Measurements from ENCODE around the gene DDB1.

DDB1 gene

DNA sequence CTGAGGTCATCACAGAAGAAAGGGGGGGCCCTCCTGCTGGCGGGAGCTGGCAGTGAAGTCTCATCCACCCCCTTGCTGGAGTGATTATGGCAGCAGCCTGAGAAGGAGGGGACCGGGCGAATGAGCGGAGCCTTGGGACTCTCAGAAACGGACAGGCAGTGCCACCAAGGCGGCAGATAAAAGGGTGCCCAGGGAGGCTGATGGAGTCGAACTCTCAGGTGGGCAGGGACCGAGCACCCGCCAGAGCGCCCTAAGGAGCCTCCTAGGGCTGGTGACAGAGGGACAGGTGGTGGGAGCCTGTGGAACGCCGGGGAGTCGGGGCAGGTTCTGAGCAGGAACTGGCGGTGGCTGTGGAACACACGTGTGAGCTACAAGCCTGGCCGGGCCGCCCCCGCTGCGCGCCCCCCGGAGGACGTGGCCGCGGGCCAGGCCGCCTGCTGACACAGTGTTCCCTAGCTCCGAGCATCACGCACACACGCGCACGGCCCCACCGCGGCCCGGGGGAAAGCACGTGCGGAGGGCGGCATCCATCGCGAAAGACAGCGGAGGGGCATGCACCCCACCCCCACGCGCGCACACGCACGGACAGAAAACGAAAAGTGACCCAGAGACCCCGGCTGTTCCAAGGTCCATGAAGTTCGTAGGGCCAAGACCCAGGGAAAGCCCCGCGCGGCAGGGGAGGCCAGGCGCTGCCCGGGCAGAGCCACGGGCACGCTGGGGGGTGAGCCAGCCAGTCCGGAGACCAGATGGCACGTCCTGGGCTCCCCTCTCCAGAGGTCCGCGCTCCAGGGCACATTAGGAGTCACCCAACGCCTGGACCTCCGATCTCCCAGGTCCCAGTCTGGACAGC, 38.8 kb downstream of the DDB1 start:
- no peak for DNase-seq

DNA sequence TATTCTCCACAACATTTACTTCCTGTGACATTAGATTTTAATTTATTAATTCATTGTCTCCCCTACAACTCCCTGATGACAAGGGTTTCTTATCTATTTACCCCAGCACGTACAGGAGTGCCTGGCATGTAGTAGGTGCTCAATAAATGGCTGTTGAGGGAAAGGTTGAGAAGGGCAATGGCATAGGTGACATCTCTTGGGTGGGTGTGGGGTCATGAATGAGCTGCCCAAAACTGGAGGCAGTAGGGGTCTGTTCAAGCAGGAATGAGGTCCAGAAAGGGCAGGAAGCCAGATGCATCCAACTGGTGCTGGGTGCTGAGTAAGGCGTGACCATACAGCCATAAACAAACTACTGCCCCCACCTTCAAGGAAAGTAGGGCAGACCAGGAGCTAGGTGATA, 40.5 kb downstream of the DDB1 start:
- DNase-seq, result no peak

DNA sequence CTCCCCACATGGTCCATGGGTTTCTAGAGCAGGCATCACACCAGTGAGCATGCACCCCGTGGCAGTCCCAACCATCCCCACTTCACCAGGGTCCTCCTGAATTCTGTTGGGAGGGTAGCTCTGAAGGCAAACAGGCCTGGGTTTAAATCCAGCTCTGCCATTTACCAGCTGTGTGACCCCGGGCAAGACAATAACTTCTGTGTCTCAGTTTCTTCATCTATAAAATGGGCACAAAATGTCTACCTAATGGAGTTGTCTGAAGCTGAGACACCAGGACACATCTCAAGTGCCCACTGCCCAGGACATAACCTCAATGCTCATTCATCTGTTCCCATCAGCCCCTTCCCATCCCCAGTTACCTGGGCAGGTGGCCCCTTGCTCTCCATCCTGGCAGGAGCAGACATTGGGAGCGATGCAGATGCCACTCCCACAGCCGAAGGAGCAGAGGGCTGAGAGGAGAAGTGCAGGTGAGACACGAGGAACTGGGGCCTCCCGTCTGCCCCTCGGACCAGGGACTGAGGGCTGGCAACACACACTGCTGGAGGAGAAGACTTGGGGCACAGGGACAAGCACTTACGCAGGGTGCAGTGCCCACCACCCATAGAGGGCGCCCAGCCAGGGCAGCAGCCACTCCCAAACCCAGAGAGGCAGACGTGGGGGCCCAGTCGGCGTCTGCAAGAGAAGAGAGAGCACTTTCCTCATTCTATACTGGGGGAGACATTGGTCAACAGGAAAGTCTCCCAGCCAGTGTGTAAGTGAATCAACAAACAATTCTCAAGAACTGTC, 41.8 kb downstream of the DDB1 start:
- DNase-seq, result no peak

DNA sequence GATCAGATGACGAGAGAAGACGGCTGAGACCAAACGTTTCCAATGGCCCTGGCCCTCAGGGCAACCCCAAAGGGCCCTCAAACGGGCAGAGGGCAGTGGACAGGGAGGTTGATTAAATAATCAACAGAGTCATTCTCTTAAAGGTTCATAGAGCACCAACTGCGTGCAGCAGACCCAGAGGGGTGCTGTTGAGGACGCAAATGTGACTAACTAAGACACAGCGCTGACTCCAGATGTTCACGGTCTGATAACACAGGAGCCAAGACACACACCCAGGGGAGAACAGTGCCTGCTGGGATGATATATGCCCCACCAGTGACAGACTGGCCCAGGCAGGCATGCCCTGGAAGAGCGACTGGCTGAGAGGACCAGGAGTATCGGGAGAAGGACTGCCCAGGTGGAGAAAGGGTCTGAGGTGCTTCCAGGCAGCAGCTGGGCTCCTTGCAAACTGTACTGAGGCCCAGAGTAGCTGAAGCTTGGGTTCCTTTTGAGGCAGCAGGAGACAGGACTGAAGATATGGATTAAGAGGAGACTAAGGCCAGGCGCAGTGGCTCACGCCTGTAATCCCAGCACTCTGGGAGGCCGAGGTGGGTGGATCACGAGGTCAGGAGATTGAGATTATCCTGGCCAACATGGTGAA, 45.4 kb downstream of the DDB1 start:
- DNase-seq, result no peak

DNA sequence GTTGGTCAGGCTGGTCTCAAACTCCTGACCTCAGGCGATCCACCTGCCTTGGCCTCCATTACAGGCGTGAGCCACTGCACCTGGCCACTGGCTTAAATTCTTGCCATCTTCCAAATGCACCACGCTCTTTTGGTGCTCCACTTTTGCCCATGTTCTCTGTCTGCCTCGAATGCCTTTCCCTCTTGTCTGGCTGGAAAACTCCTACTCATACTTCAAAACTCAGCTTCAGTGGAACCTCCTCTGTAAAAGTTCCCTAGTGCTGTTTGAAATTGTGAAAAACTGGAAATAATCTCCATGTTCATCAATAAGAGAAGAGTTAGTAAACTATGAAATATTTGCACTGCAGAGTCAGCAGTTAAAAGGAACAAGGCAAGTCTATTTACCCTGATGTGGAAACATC, 49.3 kb downstream of the DDB1 start:
- DNase-seq, result no peak

DNA sequence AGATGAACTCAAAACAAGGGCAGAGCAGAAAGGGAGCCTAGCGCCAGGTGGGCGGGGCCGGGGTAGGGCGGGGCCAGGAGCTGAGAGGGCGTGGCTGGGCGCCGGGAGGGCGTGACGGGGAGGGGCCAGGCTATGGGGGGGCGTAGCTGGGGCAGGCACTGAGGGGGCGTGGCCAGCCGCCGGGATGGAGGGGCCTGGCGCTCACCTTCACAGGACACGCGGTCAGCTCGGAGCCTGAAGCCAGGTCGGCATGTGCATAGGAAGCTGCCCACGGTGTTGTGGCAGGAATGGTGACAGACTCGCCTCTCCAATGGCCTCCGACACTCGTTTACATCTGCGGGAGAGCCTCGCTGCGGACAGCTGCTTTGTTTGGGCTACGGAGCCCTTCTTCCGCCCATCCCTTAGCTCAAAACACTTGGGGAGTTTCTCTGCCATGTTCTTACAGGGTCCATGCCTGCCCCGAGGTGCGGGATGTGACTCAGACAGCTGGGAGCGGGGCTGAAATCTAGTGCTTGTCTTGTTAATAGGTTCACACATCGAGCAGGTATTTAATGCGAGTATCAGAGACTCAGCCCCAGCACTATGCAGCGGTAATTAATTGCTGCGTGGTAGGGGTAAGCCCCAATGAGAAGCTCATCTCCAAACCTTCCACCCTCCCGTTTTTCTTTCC, 51.2 kb downstream of the DDB1 start:
- DNase-seq, result no peak

DNA sequence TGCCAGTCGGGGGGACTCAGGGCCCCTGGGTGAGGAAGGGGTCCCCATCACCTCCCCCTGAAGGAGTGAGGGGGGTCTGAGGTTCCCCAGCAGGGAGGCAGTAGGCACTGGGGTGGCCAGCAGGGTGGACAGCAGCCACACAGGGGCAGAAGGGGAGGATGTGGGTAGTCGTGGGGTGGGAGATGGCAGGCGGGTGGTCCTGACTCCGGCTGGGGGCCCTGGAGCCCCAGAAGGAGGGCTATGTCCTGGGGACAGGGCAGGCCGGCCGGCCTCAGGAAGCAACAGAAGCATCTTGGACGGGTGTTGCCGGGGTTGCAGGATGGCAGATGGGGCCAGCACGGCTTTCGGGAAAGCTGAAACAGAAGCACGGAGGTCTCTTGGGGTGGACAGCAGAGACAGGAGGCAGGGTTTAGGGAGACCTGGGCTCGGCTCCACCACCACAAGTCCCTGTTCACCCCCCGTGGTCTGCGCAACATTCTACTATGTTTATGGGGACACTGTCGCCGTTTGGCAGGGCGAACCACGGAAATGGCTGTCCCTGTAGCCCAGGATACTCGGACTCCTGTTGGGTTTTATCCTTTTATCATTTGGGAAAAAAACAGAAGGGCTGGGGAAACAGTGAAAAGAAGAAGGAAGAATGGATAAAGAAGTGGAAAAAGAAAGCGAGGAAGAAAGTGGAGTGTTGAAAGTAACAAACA, 51.9 kb downstream of the DDB1 start:
- DNase-seq, result no peak

DNA sequence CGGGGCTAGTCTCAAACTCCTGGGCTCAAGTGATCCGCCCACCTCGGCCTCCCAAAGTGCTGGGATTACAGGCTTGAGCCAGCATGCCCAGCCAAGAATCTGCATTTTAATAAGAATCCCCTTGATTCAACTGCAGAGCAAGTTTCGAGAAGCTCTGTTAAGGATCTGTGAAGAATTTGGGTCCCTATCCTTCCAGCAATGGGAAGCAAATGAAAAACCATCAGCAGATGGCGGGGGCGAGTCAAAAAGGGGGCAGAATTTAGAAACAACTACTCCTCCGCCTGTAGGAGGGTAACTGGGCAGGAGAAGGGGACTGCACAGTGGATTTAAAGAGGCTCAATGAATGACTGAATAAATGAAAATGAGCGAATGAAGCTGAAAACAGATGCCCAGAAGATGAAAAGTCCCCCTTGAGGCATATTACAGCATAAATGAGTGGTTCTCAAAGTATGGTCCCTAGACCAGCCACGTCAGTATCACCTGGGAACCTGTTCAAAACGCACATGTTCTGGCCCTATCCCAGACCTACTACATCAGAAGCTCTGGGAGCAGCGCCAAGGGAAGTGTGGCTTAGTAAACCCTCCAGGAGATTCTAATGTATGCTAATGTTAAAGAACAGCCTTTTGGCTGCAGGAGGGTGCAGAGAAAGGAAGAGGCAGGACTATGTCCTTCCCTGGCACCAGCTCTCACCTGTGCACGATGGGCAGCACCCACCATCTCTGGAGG, 52.8 kb downstream of the DDB1 start:
- DNase-seq, result no peak

DNA sequence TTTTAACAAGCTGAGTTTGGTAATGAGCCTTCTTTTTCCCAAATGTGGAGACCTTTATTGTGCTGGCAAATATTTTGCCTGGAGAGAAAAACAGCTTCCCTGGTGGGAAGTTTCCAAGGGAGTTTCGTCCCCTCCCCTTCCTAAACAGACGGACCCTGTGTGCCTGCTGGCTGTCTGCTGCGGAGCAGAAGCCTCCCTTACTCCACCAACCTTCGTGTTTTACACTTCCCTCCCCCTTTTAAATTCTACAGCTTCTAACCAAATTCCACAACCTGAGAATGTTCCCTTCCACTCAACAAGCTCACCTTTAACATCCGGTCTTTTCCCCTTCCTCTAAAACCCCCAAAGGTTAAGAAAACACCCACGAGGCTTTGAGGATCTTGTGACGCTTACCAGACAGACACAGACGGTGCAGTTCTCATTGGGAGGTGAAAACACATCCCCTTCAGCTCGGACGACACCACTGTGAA, 54.9 kb downstream of the DDB1 start:
- DNase-seq, result no peak

DNA sequence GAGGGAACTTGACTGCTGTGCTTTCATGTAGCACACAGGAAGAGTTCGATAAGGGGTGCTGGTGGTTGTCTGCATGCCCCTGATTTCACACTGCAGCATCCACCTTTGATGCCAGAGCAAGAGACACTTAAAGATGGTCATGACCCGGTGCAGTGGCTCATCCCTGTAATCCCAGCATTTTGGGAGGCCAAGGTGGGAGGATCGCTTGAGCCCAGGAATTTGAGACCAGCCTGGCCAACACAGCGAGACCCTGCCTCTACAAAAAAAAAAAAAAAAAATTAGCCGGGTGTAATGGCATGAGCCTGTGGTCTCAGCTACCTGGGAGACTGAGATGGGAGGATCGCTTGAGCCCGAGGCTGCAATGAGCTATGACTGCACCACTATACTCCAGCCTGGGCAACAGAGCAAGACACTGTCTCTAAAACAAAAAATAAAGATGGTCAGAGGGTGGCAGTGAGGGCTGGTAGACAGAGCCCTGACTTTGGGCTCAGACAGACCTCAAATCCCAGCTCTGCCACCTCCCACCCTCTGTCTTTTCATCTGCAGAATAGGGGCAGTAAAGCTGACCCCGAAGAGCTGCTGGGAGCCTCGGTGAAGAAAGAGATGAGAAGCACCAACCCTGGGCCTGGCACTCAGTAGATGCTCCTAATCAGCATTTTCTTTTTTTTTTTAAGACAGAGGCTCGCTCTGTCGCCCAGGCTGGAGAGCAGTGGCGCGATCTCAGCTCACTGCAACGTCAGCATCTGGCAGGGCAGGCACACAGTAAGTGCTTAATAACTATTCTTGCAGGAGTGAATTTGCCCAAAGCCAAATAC, 55.5 kb downstream of the DDB1 start:
- DNase-seq, result no peak

DNA sequence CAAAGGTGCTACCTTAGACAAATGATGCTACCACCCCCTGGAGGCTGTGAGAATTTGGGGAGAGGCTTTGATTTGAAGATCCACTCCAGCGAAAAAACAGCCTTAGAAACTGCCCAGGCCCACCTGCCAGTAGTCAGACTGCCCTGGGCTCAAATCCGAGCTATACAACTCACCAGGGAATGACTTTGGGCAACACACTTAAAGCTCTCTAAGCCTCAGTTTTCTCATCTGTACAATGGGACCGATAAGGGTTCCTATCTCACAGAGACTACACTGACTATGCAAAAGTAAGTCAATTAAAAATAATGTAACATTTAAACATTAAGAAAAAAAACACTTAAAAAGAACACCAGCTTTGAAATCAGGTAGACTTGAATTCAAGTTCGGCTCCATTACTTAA, 57.7 kb downstream of the DDB1 start:
- no peak for DNase-seq

DNA sequence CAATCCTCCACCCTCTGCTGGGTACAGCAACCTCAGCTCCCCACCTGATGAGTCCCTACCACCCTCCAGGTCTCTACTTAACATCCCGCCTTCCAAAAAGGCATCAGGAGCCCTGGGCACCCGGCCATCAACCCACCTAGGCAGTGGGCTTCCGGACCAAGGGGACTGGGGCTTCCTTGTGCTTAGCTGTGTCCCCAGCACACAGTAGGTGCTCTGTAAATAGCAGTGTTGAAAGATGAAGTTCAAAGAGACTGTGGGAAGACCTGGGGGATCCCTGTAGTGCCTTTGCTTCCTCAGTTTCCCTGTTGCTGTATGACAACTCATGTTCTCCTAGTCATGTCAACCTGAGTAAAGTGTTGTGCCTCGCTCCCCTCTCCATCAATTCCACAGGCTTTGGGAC, 58.8 kb downstream of the DDB1 start:
- DNase-seq, result no peak

DNA sequence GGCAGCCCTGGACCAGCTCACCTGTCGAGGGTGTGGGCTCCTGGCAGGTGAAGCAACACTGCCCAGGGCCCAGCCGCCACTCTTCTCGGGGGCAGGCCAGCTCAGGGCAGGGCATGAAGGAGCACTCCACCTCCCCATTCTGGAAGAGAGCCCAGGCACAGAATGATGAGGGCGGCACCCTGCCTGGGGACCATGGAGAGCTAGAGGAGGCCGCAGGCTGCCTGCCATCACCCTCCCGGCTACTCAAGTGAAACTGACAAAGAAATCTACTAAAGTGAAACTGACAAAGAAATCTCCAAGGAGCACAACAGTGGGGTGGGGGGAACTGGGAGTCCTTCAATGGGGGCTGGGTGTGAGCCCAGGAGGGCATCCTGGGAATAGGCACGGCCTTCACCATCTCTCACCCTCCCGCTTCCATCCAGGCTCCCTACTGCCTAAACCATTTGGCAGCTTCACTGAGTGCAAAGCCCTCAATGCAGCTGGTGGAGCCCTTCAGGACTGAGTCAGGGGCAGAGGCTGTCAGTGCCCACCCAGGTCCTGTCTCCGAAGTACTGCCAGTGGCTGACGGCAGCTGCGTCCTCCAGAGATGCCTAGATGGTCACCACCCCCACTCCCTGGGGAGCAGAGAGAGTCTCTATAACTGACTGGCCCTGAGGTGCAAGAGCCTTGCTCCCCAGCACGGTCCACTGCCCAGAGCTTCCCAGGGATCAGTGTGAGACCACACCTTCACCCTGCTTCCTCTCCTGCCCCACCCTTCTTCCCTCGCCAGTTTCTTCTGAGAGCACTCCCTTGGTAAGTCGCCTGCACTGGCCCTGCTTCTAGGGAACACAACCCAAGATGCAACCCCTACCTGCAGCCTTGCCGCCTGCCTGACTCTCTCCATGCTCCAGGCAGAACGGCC, 59.5 kb downstream of the DDB1 start:
- no peak for DNase-seq

DNA sequence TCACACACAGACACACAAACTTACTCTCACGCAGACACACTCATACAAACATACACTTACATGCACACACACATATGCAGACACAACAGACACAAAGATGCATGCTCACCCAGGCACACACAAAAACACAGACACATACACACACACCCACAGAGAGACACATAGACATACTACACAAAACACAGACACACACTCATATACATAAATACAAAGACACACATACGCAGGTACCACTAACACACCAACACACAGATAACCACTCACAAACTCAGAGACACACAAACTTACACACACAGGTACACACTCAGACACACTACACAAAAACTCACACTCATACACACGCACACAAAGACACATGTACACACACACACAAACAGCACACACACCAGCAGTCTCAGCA, 60.2 kb downstream of the DDB1 start:
- DNase-seq, result no peak

DNA sequence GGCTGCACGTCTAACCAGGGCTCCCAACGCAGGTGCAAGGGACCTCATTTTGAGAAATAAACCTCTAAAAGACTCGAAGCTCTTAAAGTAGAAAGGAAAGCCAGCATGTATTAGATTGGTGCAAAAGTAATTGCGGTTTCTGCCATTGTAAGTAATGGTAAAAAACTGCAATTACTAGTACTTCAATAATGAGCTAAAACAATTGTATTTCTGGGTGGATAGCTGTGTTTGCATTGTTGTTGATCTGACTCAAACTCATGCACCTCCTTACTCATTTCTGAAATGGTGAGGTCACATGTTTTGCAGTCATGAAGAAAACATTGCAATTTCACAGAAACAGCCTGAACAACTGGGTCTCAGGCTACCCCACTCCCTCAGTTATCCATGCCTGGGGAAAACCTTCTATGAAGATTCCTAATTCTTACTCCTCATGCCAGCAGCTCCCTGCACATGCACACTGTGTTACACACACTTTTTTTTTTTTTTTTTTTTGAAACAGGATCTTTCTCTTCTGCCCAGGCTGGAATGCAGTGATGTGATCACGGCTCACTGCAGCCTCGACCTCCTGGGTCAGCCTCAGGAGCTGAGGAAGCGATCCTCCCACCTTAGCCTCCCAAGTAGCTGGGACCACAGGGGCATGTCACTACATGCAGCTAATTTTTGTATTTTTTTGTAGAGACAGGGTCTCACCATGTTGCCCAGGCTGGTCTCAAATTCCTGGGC, 62.4 kb downstream of the DDB1 start:
- no peak for DNase-seq

DNA sequence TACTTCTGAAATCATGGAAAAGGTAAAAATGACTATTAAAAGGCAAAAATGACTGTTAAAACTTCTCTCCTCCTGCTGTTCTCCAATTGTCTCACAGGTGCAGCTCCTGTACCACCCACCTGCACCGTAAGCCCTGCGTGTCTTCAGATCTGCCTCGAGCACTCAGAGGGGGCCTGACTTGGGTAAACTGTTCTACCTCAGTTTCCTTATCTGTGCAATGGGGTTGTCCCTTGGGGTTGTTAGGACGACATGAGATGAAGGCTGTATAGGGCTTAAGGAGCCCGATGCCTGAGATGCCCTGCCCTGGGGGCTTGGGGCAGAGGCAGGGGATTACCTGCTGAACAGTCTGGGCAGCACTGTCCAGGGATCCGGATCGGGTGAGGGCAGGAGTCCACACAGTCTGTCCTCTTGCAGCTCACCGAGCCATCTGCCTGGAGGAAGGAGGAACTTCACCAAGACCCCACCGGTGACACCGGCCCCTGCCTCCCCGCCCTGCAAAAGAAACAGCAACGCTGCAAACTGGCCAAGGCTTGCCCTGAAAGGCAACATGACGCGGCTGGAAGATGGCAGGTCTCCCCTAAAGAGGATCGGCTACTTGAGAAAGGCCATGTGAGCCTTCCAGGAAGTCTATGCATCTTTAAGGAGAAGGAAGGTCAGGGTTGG, 64.2 kb downstream of the DDB1 start:
- DNase-seq, result no peak

DNA sequence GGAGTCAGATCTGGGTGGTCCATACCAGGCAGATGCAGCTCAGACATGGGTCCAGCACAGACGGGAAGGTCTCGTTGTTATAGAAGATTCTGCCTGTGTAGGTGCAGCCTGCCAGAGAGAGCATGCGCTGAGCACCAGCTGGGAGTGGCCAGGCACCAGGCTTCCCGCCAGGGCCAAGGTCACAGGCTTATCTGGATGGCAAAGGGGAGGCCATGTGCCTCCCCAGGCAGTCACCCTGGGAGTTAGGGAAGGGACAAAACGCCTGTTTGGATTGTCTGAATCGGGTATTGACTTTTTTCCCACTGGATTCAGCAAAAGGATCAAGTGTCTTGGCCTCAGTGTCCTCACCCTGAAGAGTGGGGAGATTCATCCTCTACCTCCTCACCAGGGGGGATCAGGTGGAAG, 65.5 kb downstream of the DDB1 start:
- DNase-seq, result no peak

DNA sequence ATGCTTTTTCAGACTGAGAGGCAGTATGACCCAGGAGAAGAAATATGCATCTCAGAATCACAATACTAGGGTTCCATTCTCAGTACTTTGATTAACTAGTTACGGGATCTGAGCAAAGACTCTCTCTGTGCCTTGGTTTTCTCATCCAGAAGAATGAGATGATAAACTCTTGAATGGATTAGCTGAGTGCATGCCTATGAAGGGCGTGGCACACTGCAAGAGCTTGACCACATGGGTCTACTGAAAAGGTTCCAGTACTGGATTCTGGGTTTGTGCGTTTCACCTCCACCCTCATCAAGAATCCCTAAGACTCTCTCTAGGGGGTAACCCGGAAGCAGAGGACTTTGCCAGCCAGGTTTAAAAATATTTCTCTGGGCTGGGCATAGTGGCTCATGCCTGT, 66.3 kb downstream of the DDB1 start:
- no peak for DNase-seq

DNA sequence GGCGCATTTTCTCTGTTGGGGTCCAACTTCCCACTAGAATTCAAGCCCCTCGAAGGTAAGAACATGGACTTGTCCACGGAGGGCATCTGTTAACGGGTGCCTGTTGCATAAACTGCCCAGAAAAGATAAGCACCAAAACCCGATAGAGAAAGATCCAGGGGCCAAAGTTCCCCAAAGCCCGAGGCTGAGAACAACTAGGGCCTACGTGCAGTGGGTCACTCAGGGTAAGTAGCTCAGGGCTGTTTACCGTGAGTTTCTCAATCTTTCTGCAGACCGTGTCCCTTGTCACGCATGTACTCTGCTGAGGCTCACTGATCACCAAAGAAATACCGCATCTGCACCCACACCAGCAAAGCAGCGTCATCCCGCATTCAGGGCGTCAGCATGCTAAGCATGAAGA, 67.5 kb downstream of the DDB1 start:
- no peak for DNase-seq
